GM12801 (cell line): Measurements from ENCODE around the gene SMIM14.

Experiments used
- TF ChIP-seq, protein P1 (sequence below): IDR thresholded peaks from one replicate; pipeline ENCODE4 v1.5.1; 2011; ENCODE audit warnings: control low read depth; ENCODE audit not compliant: insufficient read length; ENCODE audit errors: extremely low read depth

Gene SMIM14

DNA sequence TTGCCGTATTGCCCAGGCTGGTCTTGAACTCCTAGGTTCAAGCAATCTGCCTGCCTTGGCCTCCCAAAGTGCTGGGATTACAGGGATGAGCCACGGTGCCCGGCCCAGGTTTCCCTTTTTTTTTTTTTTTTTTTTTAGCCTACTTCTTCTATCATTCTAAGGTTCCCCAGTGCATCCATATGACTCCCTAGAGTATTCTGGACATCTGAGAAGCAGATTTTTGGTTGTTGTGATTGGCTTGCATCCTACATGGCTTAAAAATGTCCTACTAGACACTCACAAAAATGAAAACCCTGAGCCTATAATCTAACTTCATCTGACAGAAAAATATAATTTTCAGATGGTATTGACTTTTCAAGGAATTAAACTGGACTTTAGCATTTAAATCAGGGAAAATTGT lies 41.7 kb downstream of the SMIM14 start:
- TF ChIP-seq, protein P1, sequence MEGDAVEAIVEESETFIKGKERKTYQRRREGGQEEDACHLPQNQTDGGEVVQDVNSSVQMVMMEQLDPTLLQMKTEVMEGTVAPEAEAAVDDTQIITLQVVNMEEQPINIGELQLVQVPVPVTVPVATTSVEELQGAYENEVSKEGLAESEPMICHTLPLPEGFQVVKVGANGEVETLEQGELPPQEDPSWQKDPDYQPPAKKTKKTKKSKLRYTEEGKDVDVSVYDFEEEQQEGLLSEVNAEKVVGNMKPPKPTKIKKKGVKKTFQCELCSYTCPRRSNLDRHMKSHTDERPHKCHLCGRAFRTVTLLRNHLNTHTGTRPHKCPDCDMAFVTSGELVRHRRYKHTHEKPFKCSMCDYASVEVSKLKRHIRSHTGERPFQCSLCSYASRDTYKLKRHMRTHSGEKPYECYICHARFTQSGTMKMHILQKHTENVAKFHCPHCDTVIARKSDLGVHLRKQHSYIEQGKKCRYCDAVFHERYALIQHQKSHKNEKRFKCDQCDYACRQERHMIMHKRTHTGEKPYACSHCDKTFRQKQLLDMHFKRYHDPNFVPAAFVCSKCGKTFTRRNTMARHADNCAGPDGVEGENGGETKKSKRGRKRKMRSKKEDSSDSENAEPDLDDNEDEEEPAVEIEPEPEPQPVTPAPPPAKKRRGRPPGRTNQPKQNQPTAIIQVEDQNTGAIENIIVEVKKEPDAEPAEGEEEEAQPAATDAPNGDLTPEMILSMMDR, result no peak

DNA sequence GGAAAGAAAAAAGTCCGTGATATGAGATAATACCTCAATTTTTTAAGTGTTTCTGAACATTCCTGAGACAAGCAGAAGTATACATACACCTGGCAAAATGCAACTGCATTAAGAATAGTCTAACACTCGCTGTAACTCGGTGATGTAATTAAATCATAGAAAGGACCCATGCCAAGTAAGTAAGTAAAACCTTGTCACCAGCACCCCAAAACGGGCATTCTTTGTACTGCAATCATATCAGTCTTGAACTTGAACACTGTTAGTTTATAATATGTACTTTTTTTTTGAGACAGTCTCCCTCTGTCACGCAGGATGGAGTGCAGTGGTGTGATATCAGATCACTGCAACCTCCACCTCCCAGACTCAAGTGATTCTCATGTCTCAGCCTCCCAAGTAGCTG lies 47.4 kb downstream of the SMIM14 start:
- TF ChIP-seq, protein P1, result no peak

DNA sequence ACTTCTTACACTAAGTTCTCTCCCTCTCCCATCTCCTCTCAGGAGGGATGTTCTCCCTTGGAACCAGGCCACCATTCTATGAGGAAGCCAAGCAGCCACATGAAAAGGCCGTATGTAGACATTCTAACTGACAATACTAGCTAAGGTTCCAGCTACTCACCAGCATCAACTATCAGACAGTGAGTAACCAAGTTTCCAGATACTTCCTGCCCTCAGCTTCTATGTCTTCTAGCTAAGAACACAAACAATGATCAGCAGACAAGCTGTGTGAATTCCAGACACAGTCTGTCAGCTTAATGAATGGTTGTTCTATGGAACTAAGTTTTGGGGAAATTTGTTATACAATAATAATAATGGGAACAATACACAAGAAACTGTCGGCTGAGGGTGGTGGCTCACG lies 50.8 kb downstream of the SMIM14 start:
- TF ChIP-seq, protein P1, result no peak

DNA sequence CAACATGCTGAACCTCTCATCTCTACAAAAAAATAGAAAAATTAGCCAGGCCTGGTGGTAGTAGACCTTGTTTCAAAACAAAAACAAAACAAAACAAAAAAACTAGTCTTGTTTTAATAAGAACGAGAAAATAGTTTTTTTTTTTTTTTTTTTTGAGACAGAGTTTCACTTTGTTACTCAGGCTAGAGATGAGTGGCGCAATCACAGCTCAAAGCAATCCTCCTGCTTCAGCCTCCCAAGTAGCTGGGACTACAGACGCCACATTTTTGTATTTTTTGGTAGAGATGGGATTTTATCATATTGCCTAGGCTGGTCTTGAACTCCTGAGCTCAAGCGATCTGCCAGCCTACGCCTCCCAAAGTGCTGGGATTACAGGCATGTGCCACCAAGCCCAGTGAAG lies 63.7 kb downstream of the SMIM14 start:
- TF ChIP-seq, protein P1, result no peak

DNA sequence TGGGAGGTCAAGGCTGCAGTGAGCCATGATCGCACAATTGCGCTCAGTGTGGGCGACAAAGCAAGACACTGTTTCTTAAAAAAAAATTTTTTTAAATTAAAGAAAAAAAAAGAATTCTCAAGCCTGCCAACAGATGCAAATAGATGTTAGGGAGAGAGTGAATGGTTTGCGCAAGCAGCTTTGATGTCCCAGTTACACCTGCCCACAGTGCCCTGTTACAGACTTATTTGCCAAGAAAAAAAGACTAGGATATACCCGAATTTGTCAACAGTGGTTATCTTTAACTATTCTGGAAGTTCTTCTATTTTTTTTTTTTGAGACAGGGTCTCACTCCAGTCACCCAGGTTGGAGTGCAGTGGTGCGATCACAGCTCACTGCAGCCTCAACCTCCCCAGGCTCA lies 67.2 kb downstream of the SMIM14 start:
- TF ChIP-seq, protein P1, result no peak

GRCh38 chr4:39571054-39571453 lies 67.6 kb downstream of the SMIM14 start:
- TF ChIP-seq, protein P1, result no peak

DNA sequence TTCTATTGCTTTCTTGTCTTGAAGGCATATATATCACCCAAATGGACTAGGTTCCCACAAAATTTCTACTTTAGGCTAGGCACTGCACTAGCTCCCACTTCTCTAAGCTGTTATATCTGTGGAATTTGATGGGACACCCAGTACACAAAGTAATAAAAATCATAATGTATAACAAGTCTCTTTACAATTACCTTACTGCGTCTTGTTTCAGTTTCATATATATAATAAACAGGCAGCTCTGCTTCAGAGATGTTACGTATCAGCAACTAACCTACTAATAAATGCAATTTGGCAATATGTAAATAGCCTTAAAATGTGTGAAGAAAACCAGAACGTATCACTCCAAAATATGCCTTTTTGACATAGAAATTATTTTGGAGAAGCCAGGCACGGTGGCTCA lies 69.5 kb downstream of the SMIM14 start:
- TF ChIP-seq, protein P1, result no peak

GRCh38 chr4:39568805-39569204 lies 69.9 kb downstream of the SMIM14 start:
- TF ChIP-seq, protein P1, result no peak
